ENCODE data around the gene POU2AF2.

DNA sequence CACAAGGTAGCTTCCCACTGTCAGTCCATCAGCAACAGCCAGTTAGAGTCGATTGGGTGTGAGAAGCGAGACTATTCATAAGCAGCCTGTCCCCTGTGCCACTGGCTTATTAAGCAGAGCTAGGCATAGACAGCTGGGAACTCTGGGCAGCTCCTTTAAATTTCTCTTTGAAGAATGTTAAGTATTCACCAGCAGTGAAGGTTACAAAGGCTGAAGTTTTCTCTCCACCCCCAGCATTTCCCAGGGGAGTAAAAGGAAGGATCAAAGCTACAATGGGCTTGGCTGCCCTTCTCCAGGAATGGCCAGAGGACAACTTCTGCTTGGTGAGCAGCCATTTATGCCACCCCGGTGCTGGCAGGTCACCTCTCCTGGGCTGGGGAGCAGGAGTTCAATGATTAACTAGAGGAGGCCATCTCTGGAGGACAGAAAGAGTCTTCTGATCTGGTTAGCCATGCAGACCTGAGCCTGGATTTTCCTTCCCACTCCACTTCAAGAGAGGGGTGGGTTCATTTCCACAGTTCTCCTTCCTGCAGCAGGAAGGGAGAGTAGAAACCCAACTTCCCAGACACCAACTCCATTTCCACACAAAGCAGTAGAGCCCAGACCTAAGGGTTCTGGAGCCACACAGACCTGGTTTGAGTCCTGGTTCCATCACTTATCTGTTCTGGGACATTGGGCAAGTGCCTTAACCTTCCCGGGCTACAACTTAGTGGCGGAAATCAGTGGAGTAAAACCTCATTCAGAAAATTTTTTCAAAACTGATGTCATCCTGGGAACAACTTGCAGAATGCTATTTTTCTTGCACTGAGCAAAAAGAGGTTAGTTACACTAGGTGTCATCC lies 75.4 kb downstream of the POU2AF2 start:
- TF ChIP-seq, protein P1, sequence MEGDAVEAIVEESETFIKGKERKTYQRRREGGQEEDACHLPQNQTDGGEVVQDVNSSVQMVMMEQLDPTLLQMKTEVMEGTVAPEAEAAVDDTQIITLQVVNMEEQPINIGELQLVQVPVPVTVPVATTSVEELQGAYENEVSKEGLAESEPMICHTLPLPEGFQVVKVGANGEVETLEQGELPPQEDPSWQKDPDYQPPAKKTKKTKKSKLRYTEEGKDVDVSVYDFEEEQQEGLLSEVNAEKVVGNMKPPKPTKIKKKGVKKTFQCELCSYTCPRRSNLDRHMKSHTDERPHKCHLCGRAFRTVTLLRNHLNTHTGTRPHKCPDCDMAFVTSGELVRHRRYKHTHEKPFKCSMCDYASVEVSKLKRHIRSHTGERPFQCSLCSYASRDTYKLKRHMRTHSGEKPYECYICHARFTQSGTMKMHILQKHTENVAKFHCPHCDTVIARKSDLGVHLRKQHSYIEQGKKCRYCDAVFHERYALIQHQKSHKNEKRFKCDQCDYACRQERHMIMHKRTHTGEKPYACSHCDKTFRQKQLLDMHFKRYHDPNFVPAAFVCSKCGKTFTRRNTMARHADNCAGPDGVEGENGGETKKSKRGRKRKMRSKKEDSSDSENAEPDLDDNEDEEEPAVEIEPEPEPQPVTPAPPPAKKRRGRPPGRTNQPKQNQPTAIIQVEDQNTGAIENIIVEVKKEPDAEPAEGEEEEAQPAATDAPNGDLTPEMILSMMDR (IDR thresholded peaks at IDR 0.05; ENCODE audit: low read depth, low read length, poor library complexity, severe bottlenecking), result no peak
- TF ChIP-seq EZH2phosphoT487 (IDR thresholded peaks at IDR 0.05; ENCODE audit: borderline replicate concordance, low read length), result no peak
